Measurements from ENCODE around the gene MAIP1. TPM values are rescaled to one million over a fixed set of nuclear protein-coding genes. Genes with fewer than 3 reads are reported as not detected.

MAIP1 gene
- total and polyA plus RNA-seq, 2 of the 4 experiments (the other 2 are of a cell fraction), result 14.2 to 16.8 TPM

GRCh38 chr2:199985625-199986207 lies 30.3 kb downstream of the MAIP1 start (continued):
- peak; percentile 71 for TF ChIP-seq CTCF (conservative IDR thresholded peaks at IDR 0.05; ENCODE audit: low read depth, low read length)

DNA sequence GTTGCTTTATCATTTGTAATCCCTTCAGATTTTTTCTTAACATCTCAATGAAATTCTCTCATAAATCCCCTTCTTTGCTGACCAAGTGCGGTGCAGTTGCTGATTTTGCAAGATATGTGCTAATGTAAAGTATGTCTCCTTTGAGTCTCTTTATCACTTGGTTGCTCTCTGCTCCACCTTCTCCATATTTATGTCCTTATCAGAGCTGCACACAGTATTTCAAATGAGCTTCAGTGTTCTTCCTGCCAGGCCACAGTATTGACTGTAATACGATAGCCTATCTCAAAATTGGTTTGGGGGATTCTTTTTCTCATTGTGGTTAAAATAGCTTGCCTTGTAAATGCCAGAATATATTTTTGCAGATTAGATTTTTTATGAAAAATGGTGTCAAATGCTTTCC lies 32.2 kb downstream of the MAIP1 start:
- Histone ChIP-seq H2BK120ac (ENCODE audit: low read depth, low read length) (no peak overlapping the region), H4K8ac (ENCODE audit: low read depth in 2 of 2, low read length in 2 of 2) (no peak overlapping the region), H3K4me3 (ENCODE audit: insufficient read depth, low read depth, low read length) (no peak overlapping the region), H3K9ac (ENCODE audit: low read depth, low read length) (no peak overlapping the region), H3K4me2 (ENCODE audit: low read depth, low read length) (no peak overlapping the region), H2BK20ac (ENCODE audit: low read depth, low read length) (no peak overlapping the region), H3K4ac (ENCODE audit: low read depth, low read length) (no peak overlapping the region), H3K9me3 (ENCODE audit: control insufficient read depth, insufficient read depth, low read length) (no peaks in the 10 kb centered on the region), H3K79me1 (ENCODE audit: low read depth in 1 of 2, low read length in 2 of 2) (no peaks in the 10 kb centered on the region), H3K9me1 (ENCODE audit: insufficient read depth, low read length) (no peaks in the 10 kb centered on the region), H3K36me3 (ENCODE audit: control insufficient read depth, insufficient read depth, low read length) (no peaks in the 10 kb centered on the region), H3K56ac (ENCODE audit: extremely low read depth, insufficient read depth, low read length) (no peak overlapping the region), H4K91ac (ENCODE audit: insufficient read depth, low read depth, low read length) (no peak overlapping the region), H3K27me3 (ENCODE audit: control insufficient read depth, insufficient read depth, low read length) (no peaks in the 10 kb centered on the region), H3K27ac (ENCODE audit: insufficient read depth, low read length) (no peak overlapping the region), H2BK15ac (ENCODE audit: low read depth, low read length) (no peak overlapping the region), H2AFZ (replicated peaks; ENCODE audit: low read length, poor library complexity) (no peak overlapping the region), H4K20me1 (ENCODE audit: insufficient read depth, low read length) (no peaks in the 10 kb centered on the region), H2BK5ac (ENCODE audit: low read depth, low read length, poor library complexity, severe bottlenecking) (no peak overlapping the region), H2AK9ac (replicated peaks; ENCODE audit: low read depth, low read length, poor library complexity) (no peak overlapping the region), H3K4me1 (ENCODE audit: control insufficient read depth, insufficient read depth, low read length) (peaks cover 6% of the 10 kb centered on the region; the same call in 1 of the 2 replicates), H3K18ac (ENCODE audit: low read depth, low read length) (no peak overlapping the region), H4K5ac (ENCODE audit: low read depth, low read length) (no peak overlapping the region), H3K14ac (replicated peaks; ENCODE audit: low read depth, low read length) (no peak overlapping the region), H3K23ac (ENCODE audit: low read depth, low read length) (no peak overlapping the region), H2AK5ac (ENCODE audit: low read depth, low read length) (no peak overlapping the region)
- dilution Hi-C loops (cut with HindIII; ENCODE audit: low sequenced_read_pairs, unreplicated experiment), result no loop called here
- CTCF ChIA-PET, result no interaction called here
- ATAC-seq (ENCODE audit: low read depth) (no peak), DNase-seq (no peak)
- no CpG with 5 or more reads among the region's 2 CpGs for WGBS, 2 experiments (ENCODE audit: extremely low coverage in 2 of 2, insufficient read length in 1 of 2)
- POLR2A ChIA-PET (ENCODE audit: unreplicated experiment), result no interaction called here
- no peak for TF ChIP-seq RFX5 (IDR thresholded peaks at IDR 0.05; ENCODE audit: low read depth, low read length)
- TF ChIP-seq RCOR1 (IDR thresholded peaks at IDR 0.05; ENCODE audit: insufficient replicate concordance, low read length), result no peak
- no peak for TF ChIP-seq CEBPB (IDR thresholded peaks at IDR 0.05; ENCODE audit: low read depth, low read length)
- no peak for TF ChIP-seq SMC3 (IDR thresholded peaks at IDR 0.05; ENCODE audit: low read depth, low read length)
- TF ChIP-seq, protein P1, sequence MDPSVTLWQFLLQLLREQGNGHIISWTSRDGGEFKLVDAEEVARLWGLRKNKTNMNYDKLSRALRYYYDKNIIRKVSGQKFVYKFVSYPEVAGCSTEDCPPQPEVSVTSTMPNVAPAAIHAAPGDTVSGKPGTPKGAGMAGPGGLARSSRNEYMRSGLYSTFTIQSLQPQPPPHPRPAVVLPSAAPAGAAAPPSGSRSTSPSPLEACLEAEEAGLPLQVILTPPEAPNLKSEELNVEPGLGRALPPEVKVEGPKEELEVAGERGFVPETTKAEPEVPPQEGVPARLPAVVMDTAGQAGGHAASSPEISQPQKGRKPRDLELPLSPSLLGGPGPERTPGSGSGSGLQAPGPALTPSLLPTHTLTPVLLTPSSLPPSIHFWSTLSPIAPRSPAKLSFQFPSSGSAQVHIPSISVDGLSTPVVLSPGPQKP (IDR thresholded peaks at IDR 0.05; ENCODE audit: borderline replicate concordance, low read depth, low read length), result no peak
- no peak for TF ChIP-seq NFE2L2 (IDR thresholded peaks at IDR 0.05; ENCODE audit: low read depth, low read length)
- no peak for TF ChIP-seq RAD21 (IDR thresholded peaks at IDR 0.05; ENCODE audit: low read length)
- no peak for TF ChIP-seq CTCF (conservative IDR thresholded peaks at IDR 0.05; ENCODE audit: low read depth, low read length)
- TF ChIP-seq BHLHE40 (IDR thresholded peaks at IDR 0.05; ENCODE audit: low read depth, low read length), result no peak
- TF ChIP-seq MXI1 (IDR thresholded peaks at IDR 0.05; ENCODE audit: borderline replicate concordance, low read depth, low read length), result no peak
- BruUV-seq (replicated peaks), result no TSS peak
- in situ Hi-C loops (cut with MboI; ENCODE audit: low sequenced_read_pairs), result loop anchor here (10.0 kb wide), 1 partner anchor 317 kb away; the partner anchor contains the start of gene SPATS2L
- intact Hi-C loops (cut with micrococcal nuclease), result loop anchor here (10.0 kb wide), 1 partner anchor 167 kb away; no protein-coding TSS in a partner anchor
